Caco-2 (cell line): ENCODE data around the gene KLK10. TPM values are rescaled to one million over a fixed set of nuclear protein-coding genes. Genes with fewer than 3 reads are reported as not detected.

Source experiments
- BruUV-seq: library from RNA; stranded (reverse); fragments of 400-500 nt; replicated peaks from 2 replicates; lab custom pipeline; 2021; lab: Mats Ljungman, UMichigan
- CTCF ChIA-PET: fragments of 300-600 bp; sonication (Branson Sonifier 250); formaldehyde crosslinking; loops from one replicate; lab custom pipeline; 2022; ENCODE audit warnings: antibody characterized with exemption; lab: Charles Lee
- POLR2A ChIA-PET: fragments of 300-600 bp; sonication (Branson Sonifier 250); formaldehyde crosslinking; loops from one replicate; lab custom pipeline; 2022; ENCODE audit warnings: antibody characterized with exemption; lab: Charles Lee
- DNase-seq, 2 experiments: peaks; one replicate each; pipeline versions ENCODE4 v3.0.0 to v3.0.0-alpha.2; 2020 to 2022
- H3K27me3 ChIP-seq: replicated peaks from 2 replicates; pipeline ENCODE4 v1.6.0; 2011; ENCODE audit warnings: low read length; ENCODE audit not compliant: control insufficient read depth, insufficient read depth
- H3K36me3 ChIP-seq: 2 replicates; pipeline ENCODE4 v1.5.1; 2011; ENCODE audit warnings: low read length; ENCODE audit not compliant: control insufficient read depth, insufficient read depth
- H3K4me1 ChIP-seq: fragments of 250-450 bp; sonication (Bioruptor Pico); 2 replicates; pipeline ENCODE4 v1.5.1; 2020; ENCODE audit warnings: mild to moderate bottlenecking
- H3K4me3 ChIP-seq: 2 replicates; pipeline ENCODE4 v1.5.1; 2011; ENCODE audit warnings: low read depth, mild to moderate bottlenecking, control low read depth, low read length
- H3K9me3 ChIP-seq: fragments of 250-450 bp; sonication (Bioruptor Pico); 2 replicates; pipeline ENCODE4 v1.5.1; 2020; ENCODE audit warnings: mild to moderate bottlenecking, moderate library complexity
- H3K27ac Mint-ChIP-seq: one replicate; pipeline ENCODE4 v1.8.0; 2022; ENCODE audit warnings: mixed read lengths; ENCODE audit not compliant: unreplicated experiment
- H3K27me3 Mint-ChIP-seq: one replicate; pipeline ENCODE4 v1.8.0; 2022; ENCODE audit warnings: mixed read lengths; ENCODE audit not compliant: insufficient read depth, unreplicated experiment
- H3K36me3 Mint-ChIP-seq: one replicate; pipeline ENCODE4 v1.8.0; 2022; ENCODE audit warnings: mild to moderate bottlenecking, mixed read lengths; ENCODE audit not compliant: insufficient read depth, unreplicated experiment
- H3K4me1 Mint-ChIP-seq: one replicate; pipeline ENCODE4 v1.8.0; 2022; ENCODE audit warnings: low read depth, mixed read lengths; ENCODE audit not compliant: unreplicated experiment
- H3K4me3 Mint-ChIP-seq: one replicate; pipeline ENCODE4 v1.8.0; 2022; ENCODE audit warnings: mild to moderate bottlenecking, moderate library complexity, mixed read lengths; ENCODE audit not compliant: unreplicated experiment
- H3K9me3 Mint-ChIP-seq: one replicate; pipeline ENCODE4 v1.8.0; 2022; ENCODE audit warnings: mixed read lengths; ENCODE audit not compliant: unreplicated experiment
- intact Hi-C: fragments of 100-400 bp; cut with micrococcal nuclease; formaldehyde crosslinking; loops from one replicate; pipeline ENCODE4 v1.10.0; 2022; ENCODE audit not compliant: unreplicated experiment
- total RNA-seq: library from RNA; stranded (reverse); gene quantifications from 2 replicates; pipeline ENCODE4 v1.2.3, GENCODE V29; 2022
- TF ChIP-seq, protein P1 (sequence below), 2 experiments: fragments of 200-600 bp in 1 of 2; IDR thresholded peaks; 1 replicate in 1 of 2; 2 replicates in 1 of 2; pipeline versions ENCODE4 v1.5.1 to v1.8.0; 2011 to 2022; ENCODE audit warnings: antibody characterized with exemption in 1 of 2, control low read depth in 1 of 2, inconsistent platforms in 1 of 2, low read depth in 1 of 2, low read length in 1 of 2, mild to moderate bottlenecking in 1 of 2, moderate library complexity in 1 of 2; ENCODE audit not compliant: insufficient read depth in 1 of 2, severe bottlenecking in 1 of 2, unreplicated experiment in 1 of 2

KLK10 gene
- total RNA-seq, 1 experiment from 2014 or later: not detected

DNA sequence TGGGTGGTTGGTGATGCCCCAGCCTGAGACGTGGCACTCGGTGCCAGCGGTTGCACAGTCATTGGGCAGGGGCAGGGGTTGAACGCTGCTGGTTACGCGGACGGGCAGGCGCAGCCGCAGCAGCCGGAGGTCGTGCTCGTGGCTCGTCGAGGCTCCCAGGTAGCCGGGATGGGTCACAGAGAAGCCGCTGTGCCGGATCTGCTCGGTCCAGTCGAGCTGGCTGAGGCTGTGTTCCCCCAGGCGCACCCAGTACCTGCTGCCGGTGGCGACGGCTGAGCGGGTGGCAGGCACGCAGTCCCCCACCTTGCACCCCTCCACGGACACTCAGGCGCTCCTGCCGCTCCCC is 12.3 kb upstream of the KLK10 start:
- intact Hi-C loops: no loop called here
- Mint-ChIP-seq H3K27ac (no peak overlapping the region), H3K9me3 (no peaks in the 10 kb centered on the region), H3K4me1 (peaks cover 6% of the 10 kb centered on the region), H3K4me3 (no peak overlapping the region), H3K27me3 (peaks cover 14% of the 10 kb centered on the region), H3K36me3 (no peaks in the 10 kb centered on the region)
- BruUV-seq: no TSS peak
- CTCF ChIA-PET: no interaction called here
- no peaks in the 10 kb centered on the region for H3K9me3 ChIP-seq
- H3K4me3 ChIP-seq: no peak overlapping the region
- POLR2A ChIA-PET: no interaction called here
- DNase-seq: no peak
- H3K4me1 ChIP-seq: no peaks in the 10 kb centered on the region
- H3K27me3 ChIP-seq: no peaks in the 10 kb centered on the region
- no peaks in the 10 kb centered on the region for H3K36me3 ChIP-seq
- TF ChIP-seq, protein P1, sequence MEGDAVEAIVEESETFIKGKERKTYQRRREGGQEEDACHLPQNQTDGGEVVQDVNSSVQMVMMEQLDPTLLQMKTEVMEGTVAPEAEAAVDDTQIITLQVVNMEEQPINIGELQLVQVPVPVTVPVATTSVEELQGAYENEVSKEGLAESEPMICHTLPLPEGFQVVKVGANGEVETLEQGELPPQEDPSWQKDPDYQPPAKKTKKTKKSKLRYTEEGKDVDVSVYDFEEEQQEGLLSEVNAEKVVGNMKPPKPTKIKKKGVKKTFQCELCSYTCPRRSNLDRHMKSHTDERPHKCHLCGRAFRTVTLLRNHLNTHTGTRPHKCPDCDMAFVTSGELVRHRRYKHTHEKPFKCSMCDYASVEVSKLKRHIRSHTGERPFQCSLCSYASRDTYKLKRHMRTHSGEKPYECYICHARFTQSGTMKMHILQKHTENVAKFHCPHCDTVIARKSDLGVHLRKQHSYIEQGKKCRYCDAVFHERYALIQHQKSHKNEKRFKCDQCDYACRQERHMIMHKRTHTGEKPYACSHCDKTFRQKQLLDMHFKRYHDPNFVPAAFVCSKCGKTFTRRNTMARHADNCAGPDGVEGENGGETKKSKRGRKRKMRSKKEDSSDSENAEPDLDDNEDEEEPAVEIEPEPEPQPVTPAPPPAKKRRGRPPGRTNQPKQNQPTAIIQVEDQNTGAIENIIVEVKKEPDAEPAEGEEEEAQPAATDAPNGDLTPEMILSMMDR (IDR thresholded peaks at IDR 0.05; ENCODE audit: insufficient read depth in 1 of 2, low read depth in 1 of 2, low read length in 1 of 2, severe bottlenecking in 1 of 2, unreplicated experiment in 1 of 2): no peak

DNA sequence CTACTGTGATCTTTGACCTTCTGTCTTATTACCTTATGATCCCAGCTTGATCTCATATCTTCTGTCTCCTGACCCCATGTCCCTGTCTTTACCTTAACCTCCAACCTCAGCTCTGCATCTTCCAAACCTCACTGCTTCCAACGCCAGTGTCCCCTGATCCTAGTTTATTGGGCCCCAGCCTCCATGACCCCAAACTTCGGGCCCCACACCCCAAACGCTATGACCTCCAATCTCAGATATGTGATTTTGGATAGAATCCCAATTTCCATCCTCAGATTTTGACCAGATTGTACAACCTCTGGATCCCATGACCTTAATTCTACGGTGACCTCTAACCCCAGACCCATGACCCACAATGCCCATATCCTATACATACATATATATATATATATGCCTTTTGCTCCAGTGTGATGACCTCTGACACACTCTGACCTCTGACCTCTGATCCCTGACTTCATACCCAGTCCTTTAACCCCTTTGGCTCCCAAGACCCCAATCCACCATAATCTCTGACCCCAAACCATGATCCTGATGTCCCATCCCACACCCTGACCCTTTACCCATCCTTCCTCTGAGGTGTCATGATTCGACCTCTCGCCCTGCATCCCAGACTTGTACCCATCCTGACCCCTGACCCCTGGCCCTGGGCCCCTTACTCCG is 11.8 kb upstream of the KLK10 start:
- Mint-ChIP-seq H3K9me3 (no peaks in the 10 kb centered on the region), H3K4me3 (no peak overlapping the region), H3K27ac (no peak overlapping the region), H3K27me3 (peaks cover 17% of the 10 kb centered on the region), H3K36me3 (no peaks in the 10 kb centered on the region), H3K4me1 (peaks cover 6% of the 10 kb centered on the region)
- intact Hi-C loops: no loop called here
- POLR2A ChIA-PET: no interaction called here
- Histone ChIP-seq H3K9me3 (no peaks in the 10 kb centered on the region), H3K4me1 (no peaks in the 10 kb centered on the region), H3K36me3 (no peaks in the 10 kb centered on the region), H3K4me3 (no peak overlapping the region), H3K27me3 (no peaks in the 10 kb centered on the region)
- TF ChIP-seq, protein P1 (IDR thresholded peaks at IDR 0.05; ENCODE audit: insufficient read depth in 1 of 2, low read depth in 1 of 2, low read length in 1 of 2, severe bottlenecking in 1 of 2, unreplicated experiment in 1 of 2): no peak
- no peak for DNase-seq
- no TSS peak for BruUV-seq
- CTCF ChIA-PET: no interaction called here

DNA sequence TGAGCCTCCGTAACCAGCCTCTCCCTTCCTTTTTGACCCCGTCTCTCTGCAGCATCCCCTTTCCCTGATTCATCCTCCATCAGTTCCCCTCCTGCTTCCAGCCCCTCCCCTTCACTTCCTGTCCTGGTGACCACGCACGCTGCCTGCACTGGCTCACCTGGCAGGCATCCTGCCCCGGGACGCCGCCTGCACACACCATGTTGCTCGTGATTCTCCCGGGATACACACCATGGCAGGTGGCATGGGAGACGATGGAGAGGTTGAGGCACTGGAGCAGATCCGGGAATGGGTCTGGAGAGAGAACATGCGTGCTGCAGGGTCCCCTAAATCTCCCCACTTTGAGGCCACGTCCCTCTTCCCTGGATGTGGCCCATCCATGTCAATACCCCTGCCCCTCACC is 11.1 kb upstream of the KLK10 start:
- POLR2A ChIA-PET: no interaction called here
- TF ChIP-seq, protein P1 (IDR thresholded peaks at IDR 0.05; ENCODE audit: insufficient read depth in 1 of 2, low read depth in 1 of 2, low read length in 1 of 2, severe bottlenecking in 1 of 2, unreplicated experiment in 1 of 2): no peak
- Mint-ChIP-seq H3K9me3 (no peaks in the 10 kb centered on the region), H3K27ac (no peak overlapping the region), H3K4me1 (peaks cover 6% of the 10 kb centered on the region), H3K36me3 (no peaks in the 10 kb centered on the region), H3K27me3 (peaks cover 17% of the 10 kb centered on the region), H3K4me3 (no peak overlapping the region)
- Histone ChIP-seq H3K4me1 (no peaks in the 10 kb centered on the region), H3K9me3 (no peaks in the 10 kb centered on the region), H3K36me3 (no peaks in the 10 kb centered on the region), H3K4me3 (no peak overlapping the region), H3K27me3 (no peaks in the 10 kb centered on the region)
- intact Hi-C loops: no loop called here
- DNase-seq: no peak
- BruUV-seq: no TSS peak
- CTCF ChIA-PET: no interaction called here
